Measurements from ENCODE around the gene PCNX1. TPM values are rescaled to one million over a fixed set of nuclear protein-coding genes. Genes with fewer than 3 reads are reported as not detected.

The PCNX1 gene
- total RNA-seq, 4 donors from 2014 or later = 34.4 to 64.5 (median 42.0) TPM

- intact Hi-C loops (cut with DNase I; ENCODE audit: low total_unique reads) (no loop called here), in situ Hi-C loops (cut with MboI; ENCODE audit: low sequenced_read_pairs in 4 of 4) (no loop called here)
- no peak for TF ChIP-seq POLR2A (IDR thresholded peaks at IDR 0.05)
- TF ChIP-seq, protein P1, sequence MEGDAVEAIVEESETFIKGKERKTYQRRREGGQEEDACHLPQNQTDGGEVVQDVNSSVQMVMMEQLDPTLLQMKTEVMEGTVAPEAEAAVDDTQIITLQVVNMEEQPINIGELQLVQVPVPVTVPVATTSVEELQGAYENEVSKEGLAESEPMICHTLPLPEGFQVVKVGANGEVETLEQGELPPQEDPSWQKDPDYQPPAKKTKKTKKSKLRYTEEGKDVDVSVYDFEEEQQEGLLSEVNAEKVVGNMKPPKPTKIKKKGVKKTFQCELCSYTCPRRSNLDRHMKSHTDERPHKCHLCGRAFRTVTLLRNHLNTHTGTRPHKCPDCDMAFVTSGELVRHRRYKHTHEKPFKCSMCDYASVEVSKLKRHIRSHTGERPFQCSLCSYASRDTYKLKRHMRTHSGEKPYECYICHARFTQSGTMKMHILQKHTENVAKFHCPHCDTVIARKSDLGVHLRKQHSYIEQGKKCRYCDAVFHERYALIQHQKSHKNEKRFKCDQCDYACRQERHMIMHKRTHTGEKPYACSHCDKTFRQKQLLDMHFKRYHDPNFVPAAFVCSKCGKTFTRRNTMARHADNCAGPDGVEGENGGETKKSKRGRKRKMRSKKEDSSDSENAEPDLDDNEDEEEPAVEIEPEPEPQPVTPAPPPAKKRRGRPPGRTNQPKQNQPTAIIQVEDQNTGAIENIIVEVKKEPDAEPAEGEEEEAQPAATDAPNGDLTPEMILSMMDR (IDR thresholded peaks at IDR 0.05 in 4 of 5, conservative IDR thresholded peaks at IDR 0.05 in 1 of 5) = no peak
- Histone ChIP-seq H3K4me1 (no peaks in the 10 kb centered on the region), H3K27me3 (no peaks in the 10 kb centered on the region), H3K4me3 (no peak overlapping the region), H3K9me3 (no peaks in the 10 kb centered on the region), H3K36me3 (no peaks in the 10 kb centered on the region), H3K27ac (no peak overlapping the region)
- ATAC-seq (no peak), DNase-seq (no peak)
Observed at GRCh38 chr14:70881549-70882177, 25.6 kb upstream of the PCNX1 start.

GRCh38 chr14:70882776-70883492 is 24.3 kb upstream of the PCNX1 start:
- DNase-seq (peak in 1 of 2 donors; percentile 17), ATAC-seq (no peak)
- intact Hi-C loops (cut with DNase I; ENCODE audit: low total_unique reads) = no loop called here
- in situ Hi-C loops (cut with MboI; ENCODE audit: low sequenced_read_pairs in 4 of 4) = no loop called here
- Histone ChIP-seq H3K9me3 (no peaks in the 10 kb centered on the region), H3K36me3 (no peaks in the 10 kb centered on the region), H3K4me3 (no peak overlapping the region), H3K27me3 (no peaks in the 10 kb centered on the region), H3K27ac (no peak overlapping the region), H3K4me1 (no peaks in the 10 kb centered on the region)
- TF ChIP-seq POLR2A (IDR thresholded peaks at IDR 0.05) = no peak
- TF ChIP-seq, protein P1 (IDR thresholded peaks at IDR 0.05 in 4 of 5, conservative IDR thresholded peaks at IDR 0.05 in 1 of 5) = no peak

GRCh38 chr14:70884595-70885342 is 22.5 kb upstream of the PCNX1 start:
- H3K4me1 ChIP-seq = no peaks in the 10 kb centered on the region

GRCh38 chr14:70885343-70886022 is 21.8 kb upstream of the PCNX1 start:
- Histone ChIP-seq H3K27me3 (no peaks in the 10 kb centered on the region), H3K27ac (no peak overlapping the region), H3K4me1 (no peaks in the 10 kb centered on the region), H3K36me3 (no peaks in the 10 kb centered on the region), H3K9me3 (no peaks in the 10 kb centered on the region), H3K4me3 (no peak overlapping the region)
- ATAC-seq (no peak), DNase-seq (no peak)
- in situ Hi-C loops (cut with MboI; ENCODE audit: low sequenced_read_pairs in 4 of 4) (no loop called here), intact Hi-C loops (cut with DNase I; ENCODE audit: low total_unique reads) (no loop called here)
- TF ChIP-seq POLR2A (IDR thresholded peaks at IDR 0.05) = no peak
- TF ChIP-seq, protein P1 (IDR thresholded peaks at IDR 0.05 in 4 of 5, conservative IDR thresholded peaks at IDR 0.05 in 1 of 5) = no peak

More at GRCh38 chr14:70884595-70885342, 22.5 kb upstream of the PCNX1 start:
- H3K9me3 ChIP-seq = no peaks in the 10 kb centered on the region
- intact Hi-C loops (cut with DNase I; ENCODE audit: low total_unique reads) (no loop called here), in situ Hi-C loops (cut with MboI; ENCODE audit: low sequenced_read_pairs in 4 of 4) (no loop called here)
- H3K36me3 ChIP-seq = no peaks in the 10 kb centered on the region
- no peak overlapping the region for H3K27ac ChIP-seq
- no peak for TF ChIP-seq POLR2A (IDR thresholded peaks at IDR 0.05)
- TF ChIP-seq, protein P1 (IDR thresholded peaks at IDR 0.05 in 4 of 5, conservative IDR thresholded peaks at IDR 0.05 in 1 of 5) = no peak
- no peaks in the 10 kb centered on the region for H3K27me3 ChIP-seq
- H3K4me3 ChIP-seq = no peak overlapping the region
- DNase-seq = no peak
- ATAC-seq = no peak

Measured in gastrocnemius medialis (tissue), 4 donors.